AG10803 (cell line): ENCODE results near the gene DOCK1.

Source experiments
- DNase-seq: peaks from one replicate; pipeline ENCODE4 v3.0.0; 2010; ENCODE audit warnings: low read depth
- H3K4me3 ChIP-seq: 2 replicates; pipeline ENCODE4 v1.5.1; 2011; ENCODE audit warnings: mild to moderate bottlenecking, low read length, control low read depth
- CTCF ChIP-seq: conservative IDR thresholded peaks from 2 replicates; pipeline ENCODE4 v1.5.1; 2011; ENCODE audit warnings: mild to moderate bottlenecking, low read length, control low read depth, inconsistent platforms

The DOCK1 gene

GRCh38 chr10:127142136-127142535 is 236.9 kb downstream of the DOCK1 start:
- DNase-seq: no peak
- no peak for TF ChIP-seq CTCF
- no peak overlapping the region for H3K4me3 ChIP-seq

GRCh38 chr10:127142856-127143255 is 237.6 kb downstream of the DOCK1 start:
- TF ChIP-seq CTCF: no peak
- H3K4me3 ChIP-seq: no peak overlapping the region
- no peak for DNase-seq

GRCh38 chr10:127145173-127145572 is 239.9 kb downstream of the DOCK1 start:
- no peak for TF ChIP-seq CTCF
- no peak overlapping the region for H3K4me3 ChIP-seq
- peak; percentile 74 for DNase-seq

DNA sequence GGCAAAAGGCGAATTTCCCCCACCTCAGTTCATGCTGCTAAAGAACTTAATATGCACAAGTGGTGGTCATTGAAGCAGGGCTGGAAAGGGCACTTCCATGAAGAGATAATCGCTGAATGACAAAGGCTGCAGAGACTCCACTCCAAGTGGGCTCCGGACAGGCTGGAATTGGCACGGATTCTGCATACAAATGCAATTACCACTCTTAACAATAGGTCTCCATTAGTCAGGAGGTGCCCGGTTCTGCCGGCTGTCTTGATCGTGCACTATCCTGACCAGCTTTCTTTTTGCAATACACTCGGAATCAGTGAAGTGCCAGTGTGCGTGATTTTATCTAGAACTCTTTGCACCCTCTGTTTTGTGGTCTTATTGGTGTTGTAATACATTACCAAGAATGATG is 241.4 kb downstream of the DOCK1 start:
- DNase-seq: no peak
- H3K4me3 ChIP-seq: no peak overlapping the region
- no peak for TF ChIP-seq CTCF

GRCh38 chr10:127148066-127148932 is 243.1 kb downstream of the DOCK1 start:
- H3K4me3 ChIP-seq: peak overlapping the region; percentile 38
- DNase-seq: peak; percentile 83
- TF ChIP-seq CTCF: no peak

DNA sequence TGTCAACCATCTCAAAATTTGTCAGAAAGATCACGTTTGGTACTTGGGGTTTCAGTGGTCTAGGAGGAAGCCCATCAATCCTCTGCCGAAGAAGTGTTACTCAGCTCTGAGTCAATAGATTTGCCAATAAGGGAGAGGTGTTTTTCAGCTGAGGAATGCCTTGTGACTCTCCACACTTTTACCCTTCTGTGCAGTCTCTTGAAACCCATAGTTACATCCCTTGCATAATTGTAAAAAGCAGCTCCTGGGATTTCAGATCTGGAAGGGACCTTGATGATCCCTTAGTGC is 243.6 kb downstream of the DOCK1 start:
- TF ChIP-seq CTCF: no peak
- H3K4me3 ChIP-seq: peak overlapping the region; percentile 26
- DNase-seq: peak; percentile 89

- TF ChIP-seq CTCF: no peak
- DNase-seq: peak; percentile 25
- H3K4me3 ChIP-seq: no peak overlapping the region
Observed at GRCh38 chr10:127149501-127150081, 244.4 kb downstream of the DOCK1 start.
